Natural killer cell (primary cell): ENCODE measurements around the gene MACROD2. TPM values are rescaled to one million over a fixed set of nuclear protein-coding genes. Genes with fewer than 3 reads are reported as not detected.

Source experiments
- ATAC-seq, 3 donors: fragments of 150-1000 bp in 2 of 3; fragments of 200-7000 bp in 1 of 3; cut with Tn5 transposase; 1 replicate in 1 of 3; 2 replicates in 2 of 3; pipeline ENCODE4 v1.10.0; 2021; ENCODE audit warnings: mild to moderate bottlenecking in 2 of 3, moderate library complexity in 2 of 3
- DNase-seq, 2 donors: peaks; one replicate each; pipeline versions ENCODE4 v3.0.0 to v3.0.0-alpha.2; 2013 to 2021; ENCODE audit warnings: mixed read lengths in 1 of 2
- H3K27ac ChIP-seq: one replicate; pipeline ENCODE4 v1.5.1; 2013; ENCODE audit warnings: mild to moderate bottlenecking, low read length
- H3K27me3 ChIP-seq: one replicate; pipeline ENCODE4 v1.6.1; 2013; ENCODE audit warnings: low read length; ENCODE audit not compliant: control insufficient read depth, insufficient read depth
- H3K36me3 ChIP-seq: one replicate; pipeline ENCODE4 v1.6.1; 2013; ENCODE audit warnings: low read length; ENCODE audit not compliant: control insufficient read depth, insufficient read depth
- H3K4me1 ChIP-seq: one replicate; pipeline ENCODE4 v1.6.1; 2013; ENCODE audit warnings: low read length; ENCODE audit not compliant: control insufficient read depth, insufficient read depth
- H3K4me3 ChIP-seq: one replicate; pipeline ENCODE4 v1.5.1; 2013; ENCODE audit warnings: low read length
- H3K9me3 ChIP-seq: one replicate; pipeline ENCODE4 v1.6.1; 2013; ENCODE audit warnings: low read length; ENCODE audit not compliant: control insufficient read depth, insufficient read depth
- H3K27ac Mint-ChIP-seq, 2 donors: one replicate each; pipeline ENCODE4 v1.8.0; 2022; ENCODE audit warnings: mild to moderate bottlenecking in 2 of 2, mixed read lengths in 2 of 2, moderate library complexity in 1 of 2
- H3K27me3 Mint-ChIP-seq, 2 donors: one replicate each; pipeline ENCODE4 v1.8.0; 2022; ENCODE audit warnings: low read depth in 2 of 2, mixed read lengths in 2 of 2
- H3K36me3 Mint-ChIP-seq: one replicate; pipeline ENCODE4 v1.8.0; 2022; ENCODE audit warnings: mixed read lengths
- H3K4me1 Mint-ChIP-seq, 2 donors: one replicate each; pipeline ENCODE4 v1.8.0; 2022; ENCODE audit warnings: mixed read lengths in 2 of 2
- H3K4me3 Mint-ChIP-seq: one replicate; pipeline ENCODE4 v1.8.0; 2022; ENCODE audit warnings: mild to moderate bottlenecking, moderate library complexity, mixed read lengths
- H3K9me3 Mint-ChIP-seq, 2 donors: one replicate each; pipeline ENCODE4 v1.8.0; 2022; ENCODE audit warnings: mixed read lengths in 2 of 2
- WGBS: methylation state at CpG from one replicate; pipeline ENCODE4 v1.1.7; 2013; ENCODE audit warnings: missing lambda C conversion rate; ENCODE audit not compliant: insufficient coverage; 5-methylcytosine and 5-hydroxymethylcytosine counted together
- intact Hi-C: fragments of 100-400 bp; cut with micrococcal nuclease; formaldehyde crosslinking; loops from one replicate; pipeline ENCODE4 v1.14.2; 2022
- total RNA-seq, 4 donors: library from RNA; stranded (reverse); fragments of 120-200 nt in 1 of 4; gene quantifications; one replicate each; pipeline versions ENCODE4 v1.2.3 to v1.2.4, GENCODE V29; 2013 to 2022
- TF ChIP-seq, protein P1 (sequence below): fragments of 200-600 bp; IDR thresholded peaks from one replicate; pipeline ENCODE4 v1.8.0; 2022; ENCODE audit warnings: antibody characterized with exemption

Gene MACROD2
- total RNA-seq, 3 donors from 2014 or later (not counting 1 experiment from before 2014, with no cell fraction given), result 0.19 to 0.88 TPM; not detected in 1

DNA sequence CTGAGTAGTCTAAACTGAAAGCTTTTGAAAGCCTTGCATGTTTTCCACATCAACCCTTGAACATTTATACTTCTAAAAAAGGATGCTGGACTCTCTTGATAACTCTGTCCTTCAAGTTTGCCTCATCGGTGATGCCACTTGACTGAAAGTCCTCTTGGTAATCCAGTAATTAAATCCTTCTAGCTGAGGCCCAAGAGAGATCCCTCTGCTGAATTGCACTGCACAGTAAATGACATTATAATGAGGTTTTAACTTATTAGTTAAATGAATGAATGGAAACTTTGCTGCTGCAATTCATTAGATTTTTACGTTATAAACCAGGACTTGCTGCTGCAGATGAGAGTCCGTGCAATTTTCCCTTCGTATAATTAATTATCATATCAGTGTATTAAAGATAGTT lies 706.0 kb downstream of the MACROD2 start:
- Mint-ChIP-seq H3K27me3 (no peaks in the 10 kb centered on the region), H3K27ac (no peak overlapping the region), H3K4me3 (no peak overlapping the region), H3K9me3 (peaks cover 13 to 16% of the 10 kb centered on the region in 2 donors), H3K4me1 (no peaks in the 10 kb centered on the region), H3K36me3 (peaks cover 6% of the 10 kb centered on the region)
- intact Hi-C loops, result no loop called here
- ATAC-seq (no peak), DNase-seq (no peak)
- Histone ChIP-seq H3K27ac (no peak overlapping the region), H3K4me3 (no peak overlapping the region), H3K27me3 (no peaks in the 10 kb centered on the region), H3K36me3 (no peaks in the 10 kb centered on the region), H3K4me1 (no peaks in the 10 kb centered on the region), H3K9me3 (no peaks in the 10 kb centered on the region)
- TF ChIP-seq, protein P1, sequence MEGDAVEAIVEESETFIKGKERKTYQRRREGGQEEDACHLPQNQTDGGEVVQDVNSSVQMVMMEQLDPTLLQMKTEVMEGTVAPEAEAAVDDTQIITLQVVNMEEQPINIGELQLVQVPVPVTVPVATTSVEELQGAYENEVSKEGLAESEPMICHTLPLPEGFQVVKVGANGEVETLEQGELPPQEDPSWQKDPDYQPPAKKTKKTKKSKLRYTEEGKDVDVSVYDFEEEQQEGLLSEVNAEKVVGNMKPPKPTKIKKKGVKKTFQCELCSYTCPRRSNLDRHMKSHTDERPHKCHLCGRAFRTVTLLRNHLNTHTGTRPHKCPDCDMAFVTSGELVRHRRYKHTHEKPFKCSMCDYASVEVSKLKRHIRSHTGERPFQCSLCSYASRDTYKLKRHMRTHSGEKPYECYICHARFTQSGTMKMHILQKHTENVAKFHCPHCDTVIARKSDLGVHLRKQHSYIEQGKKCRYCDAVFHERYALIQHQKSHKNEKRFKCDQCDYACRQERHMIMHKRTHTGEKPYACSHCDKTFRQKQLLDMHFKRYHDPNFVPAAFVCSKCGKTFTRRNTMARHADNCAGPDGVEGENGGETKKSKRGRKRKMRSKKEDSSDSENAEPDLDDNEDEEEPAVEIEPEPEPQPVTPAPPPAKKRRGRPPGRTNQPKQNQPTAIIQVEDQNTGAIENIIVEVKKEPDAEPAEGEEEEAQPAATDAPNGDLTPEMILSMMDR, result no peak
- WGBS, result 95% methylated on average over 1 of the region's 4 CpGs

DNA sequence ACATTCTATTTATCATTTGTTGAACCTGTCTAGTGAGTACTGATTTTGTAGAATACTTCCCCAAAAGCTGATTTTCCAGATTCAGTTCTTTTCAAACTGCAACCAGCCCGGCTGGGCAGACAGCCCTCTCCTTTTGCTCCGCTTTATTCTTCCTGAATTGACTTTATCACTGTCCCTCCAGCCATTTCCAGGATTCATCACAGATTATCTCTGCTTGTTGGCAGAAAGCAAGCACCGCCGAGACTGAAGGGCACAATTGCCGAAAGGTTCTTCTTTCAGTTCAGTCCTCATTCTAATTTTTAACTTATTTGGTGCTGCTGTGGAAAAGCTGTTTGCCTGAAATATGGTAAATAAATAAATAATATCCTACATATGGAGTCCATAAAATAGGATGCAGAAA lies 711.2 kb downstream of the MACROD2 start:
- Histone ChIP-seq H3K9me3 (no peaks in the 10 kb centered on the region), H3K27ac (no peak overlapping the region), H3K27me3 (no peaks in the 10 kb centered on the region), H3K4me3 (no peak overlapping the region), H3K4me1 (no peaks in the 10 kb centered on the region), H3K36me3 (no peaks in the 10 kb centered on the region)
- intact Hi-C loops, result no loop called here
- H3K4me3 Mint-ChIP-seq, result no peak overlapping the region
- H3K36me3 Mint-ChIP-seq, result no peaks in the 10 kb centered on the region
- no peak overlapping the region for H3K27ac Mint-ChIP-seq
- H3K4me1 Mint-ChIP-seq, result no peaks in the 10 kb centered on the region
- ATAC-seq (no peak), DNase-seq (no peak)
- peaks cover 10 to 20% of the 10 kb centered on the region in 2 donors for H3K9me3 Mint-ChIP-seq
- 72% methylated on average over 4 of the region's 5 CpGs for whole genome bisulfite sequencing
- no peaks in the 10 kb centered on the region for H3K27me3 Mint-ChIP-seq
- TF ChIP-seq, protein P1, result no peak

DNA sequence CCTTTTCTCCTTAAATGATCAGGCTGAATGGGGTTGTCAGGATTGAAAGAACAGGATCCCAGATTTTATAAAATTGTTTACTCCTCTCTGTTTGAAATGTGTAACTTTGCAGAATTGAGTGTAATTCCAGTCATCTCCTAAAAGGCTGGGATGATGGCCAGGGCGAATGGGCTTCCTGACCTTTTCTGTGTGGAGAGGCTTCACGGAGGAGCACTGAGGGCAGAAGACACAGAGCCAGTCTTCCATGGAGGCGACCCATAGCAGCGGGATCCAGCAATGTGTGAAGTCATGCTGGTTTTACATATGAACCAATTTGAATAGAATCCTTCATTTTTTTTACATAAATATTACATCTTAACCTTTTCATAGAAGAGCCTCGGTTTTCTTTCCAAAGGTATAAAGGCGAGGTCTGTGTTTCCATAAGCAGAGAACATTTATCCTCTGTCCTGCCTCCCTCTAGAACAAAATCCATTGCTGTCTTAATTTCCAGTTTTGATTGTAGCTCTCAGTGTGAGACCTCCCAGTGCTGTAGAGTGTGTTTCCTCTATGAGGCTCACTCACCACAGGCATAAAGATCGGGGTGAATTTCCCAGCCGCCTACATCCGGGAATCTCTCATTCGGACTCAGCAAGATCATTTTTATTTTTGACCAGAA lies 711.8 kb downstream of the MACROD2 start:
- Histone ChIP-seq H3K27me3 (no peaks in the 10 kb centered on the region), H3K36me3 (no peaks in the 10 kb centered on the region), H3K4me3 (no peak overlapping the region), H3K9me3 (no peaks in the 10 kb centered on the region), H3K27ac (no peak overlapping the region), H3K4me1 (no peaks in the 10 kb centered on the region)
- 92% methylated on average over 8 of the region's 10 CpGs for WGBS
- no peak for ATAC-seq
- TF ChIP-seq, protein P1, result no peak
- DNase-seq, result no peak
- intact Hi-C loops, result no loop called here
- no peaks in the 10 kb centered on the region for H3K4me1 Mint-ChIP-seq
- H3K36me3 Mint-ChIP-seq, result no peaks in the 10 kb centered on the region
- peaks cover 10 to 22% of the 10 kb centered on the region in 2 donors for H3K9me3 Mint-ChIP-seq
- H3K27ac Mint-ChIP-seq, result no peak overlapping the region
- H3K27me3 Mint-ChIP-seq, result no peaks in the 10 kb centered on the region
- no peak overlapping the region for H3K4me3 Mint-ChIP-seq
